MM.1S (cell line): ENCODE results near the gene MC2R.

Source experiments
- DNase-seq: peaks from one replicate; pipeline ENCODE4 v3.0.0-alpha.2; 2015
- H2AFZ ChIP-seq: fragments of 300-600 bp; sonication (generic); 2 replicates; pipeline ENCODE4 v1.6.0; 2016; ENCODE audit warnings: antibody characterized with exemption, low read length
- H3F3A ChIP-seq: fragments of 300-600 bp; sonication (generic); 2 replicates; pipeline ENCODE4 v1.6.1; 2016; ENCODE audit warnings: mild to moderate bottlenecking, antibody characterized with exemption, low read length, moderate library complexity, mixed read lengths; ENCODE audit not compliant: insufficient read depth
- H3K27ac ChIP-seq: fragments of 300-600 bp; sonication (generic); 2 replicates; pipeline ENCODE4 v1.5.1; 2016; ENCODE audit warnings: mild to moderate bottlenecking, low read length
- H3K27me3 ChIP-seq: fragments of 300-600 bp; sonication (generic); replicated peaks from 2 replicates; pipeline ENCODE4 v1.6.0; 2016; ENCODE audit warnings: low read length; ENCODE audit not compliant: insufficient read depth
- H3K36me3 ChIP-seq: fragments of 300-600 bp; sonication (generic); replicated peaks from 2 replicates; pipeline ENCODE4 v1.6.1; 2016; ENCODE audit warnings: mild to moderate bottlenecking, low read length, mixed read lengths; ENCODE audit not compliant: insufficient read depth
- H3K4me1 ChIP-seq: fragments of 300-600 bp; sonication (generic); 2 replicates; pipeline ENCODE4 v1.6.1; 2016; ENCODE audit warnings: low read length, mixed read lengths
- H3K4me2 ChIP-seq: fragments of 300-600 bp; sonication (generic); 2 replicates; pipeline ENCODE4 v1.6.0; 2016; ENCODE audit warnings: low read depth, low read length
- H3K4me3 ChIP-seq: fragments of 300-600 bp; sonication (generic); 2 replicates; pipeline ENCODE4 v1.5.1; 2016; ENCODE audit warnings: low read length, mixed read lengths
- H3K79me2 ChIP-seq: fragments of 300-600 bp; sonication (generic); 2 replicates; pipeline ENCODE4 v1.6.1; 2016; ENCODE audit warnings: mixed run types, low read length, mixed read lengths
- H3K9ac ChIP-seq: fragments of 300-600 bp; sonication (generic); 2 replicates; pipeline ENCODE4 v1.6.1; 2016; ENCODE audit warnings: low read length, mixed read lengths
- H3K9me2 ChIP-seq: fragments of 300-600 bp; sonication (generic); replicated peaks from 2 replicates; pipeline ENCODE4 v1.6.1; 2016; ENCODE audit warnings: mild to moderate bottlenecking, low read length, mixed read lengths; ENCODE audit not compliant: insufficient read depth
- H3K9me3 ChIP-seq: fragments of 300-600 bp; sonication (generic); replicated peaks from 2 replicates; pipeline ENCODE4 v1.6.1; 2016; ENCODE audit warnings: mild to moderate bottlenecking, low read length, mixed read lengths; ENCODE audit not compliant: insufficient read depth
- H4K20me1 ChIP-seq: fragments of 300-600 bp; sonication (generic); 2 replicates; pipeline ENCODE4 v1.6.1; 2016; ENCODE audit warnings: mild to moderate bottlenecking, low read length, moderate library complexity, mixed read lengths; ENCODE audit not compliant: insufficient read depth
- CTCF ChIP-seq: fragments of 300-600 bp; sonication (generic); IDR thresholded peaks from 2 replicates; pipeline ENCODE4 v1.5.1; 2016; ENCODE audit warnings: antibody characterized with exemption, low read length, mixed read lengths
- EZH2 ChIP-seq: fragments of 300-600 bp; sonication (generic); optimal IDR thresholded peaks from 2 replicates; pipeline ENCODE3; 2017; ENCODE audit warnings: low read depth, mild to moderate bottlenecking, antibody characterized with exemption, low read length, mixed read lengths
- EZH2phosphoT487 ChIP-seq: fragments of 300-600 bp; sonication (generic); IDR thresholded peaks from 2 replicates; pipeline ENCODE4 v1.6.1; 2018; ENCODE audit warnings: antibody characterized with exemption, low read length

Gene MC2R

GRCh38 chr18:13915391-13915790, at the start of gene MC2R:
TSS of gene MC2R (minus strand) at chr18:13915536. CDS start at chr18:13885518, 30,018 bp downstream.
- Histone ChIP-seq H3K9me2 (no peaks in the 10 kb centered on the region), H3K9me3 (no peaks in the 10 kb centered on the region), H3K4me3 (no peak within 1 kb of the TSS), H3K4me1 (no peaks in the 10 kb centered on the region), H2AFZ (no peak within 1 kb of the TSS), H3K27ac (no peak within 1 kb of the TSS), H3F3A (no peaks in the 10 kb centered on the region), H4K20me1 (no peaks in the 10 kb centered on the region), H3K4me2 (no peak within 1 kb of the TSS), H3K27me3 (no peaks in the 10 kb centered on the region), H3K79me2 (no peaks in the 10 kb centered on the region), H3K9ac (no peak within 1 kb of the TSS), H3K36me3 (no peaks in the 10 kb centered on the region)
- DNase-seq: no peak
- TF ChIP-seq CTCF (no peak), EZH2phosphoT487 (no peak), EZH2 (no peak)

GRCh38 chr18:13945811-13946210, 30.5 kb upstream of the MC2R start:
- Histone ChIP-seq H3K36me3 (no peaks in the 10 kb centered on the region), H3K27ac (no peak overlapping the region), H3K79me2 (no peaks in the 10 kb centered on the region), H4K20me1 (no peaks in the 10 kb centered on the region), H3K27me3 (no peaks in the 10 kb centered on the region), H3K9me2 (no peaks in the 10 kb centered on the region), H3F3A (no peaks in the 10 kb centered on the region), H3K9ac (no peak overlapping the region), H3K4me3 (no peak overlapping the region), H3K4me1 (no peaks in the 10 kb centered on the region), H3K4me2 (no peak overlapping the region), H2AFZ (no peak overlapping the region), H3K9me3 (no peaks in the 10 kb centered on the region)
- TF ChIP-seq EZH2 (no peak), EZH2phosphoT487 (no peak), CTCF (no peak)
- DNase-seq: no peak

- H4K20me1 ChIP-seq: no peaks in the 10 kb centered on the region
- no peak overlapping the region for H2AFZ ChIP-seq
- H3K9ac ChIP-seq: no peak overlapping the region
- H3K9me2 ChIP-seq: no peaks in the 10 kb centered on the region
- TF ChIP-seq EZH2 (no peak), EZH2phosphoT487 (no peak), CTCF (no peak)
- H3K4me2 ChIP-seq: no peak overlapping the region
- H3K27me3 ChIP-seq: no peaks in the 10 kb centered on the region
- no peaks in the 10 kb centered on the region for H3K36me3 ChIP-seq
- H3K4me1 ChIP-seq: no peaks in the 10 kb centered on the region
- DNase-seq: no peak
- no peaks in the 10 kb centered on the region for H3F3A ChIP-seq
- no peaks in the 10 kb centered on the region for H3K9me3 ChIP-seq
- no peak overlapping the region for H3K27ac ChIP-seq
- no peak overlapping the region for H3K4me3 ChIP-seq
- H3K79me2 ChIP-seq: no peaks in the 10 kb centered on the region
Observed at GRCh38 chr18:13943338-13943737, 28.0 kb upstream of the MC2R start.

- Histone ChIP-seq H3K4me2 (no peak overlapping the region), H3K9me3 (no peaks in the 10 kb centered on the region), H3K4me3 (no peak overlapping the region), H2AFZ (no peak overlapping the region), H3K27ac (no peak overlapping the region), H4K20me1 (no peaks in the 10 kb centered on the region), H3K9me2 (no peaks in the 10 kb centered on the region), H3K4me1 (no peaks in the 10 kb centered on the region), H3K27me3 (no peaks in the 10 kb centered on the region), H3F3A (no peaks in the 10 kb centered on the region), H3K36me3 (no peaks in the 10 kb centered on the region), H3K9ac (no peak overlapping the region), H3K79me2 (no peaks in the 10 kb centered on the region)
- TF ChIP-seq EZH2phosphoT487 (no peak), EZH2 (no peak), CTCF (no peak)
- DNase-seq: no peak
Observed at GRCh38 chr18:13940326-13940725, 25.0 kb upstream of the MC2R start.
